ENCODE results near the gene TMPRSS3. TPM values are rescaled to one million over a fixed set of nuclear protein-coding genes. Genes with fewer than 3 reads are reported as not detected.

The TMPRSS3 gene
- total RNA-seq, 1 experiment from 2014 or later, result 0.45 TPM

- no peaks in the 10 kb centered on the region for H3K9me3 ChIP-seq (replicated peaks)
- H3K36me3 ChIP-seq, result no peaks in the 10 kb centered on the region
- H3K4me3 ChIP-seq, result no peak overlapping the region
- no peak for DNase-seq (ENCODE audit: low read depth in 1 of 2, low spot score in 2 of 2)
- no peaks in the 10 kb centered on the region for H3K27me3 ChIP-seq (replicated peaks)
- H3K27ac ChIP-seq, result no peak overlapping the region
- no peaks in the 10 kb centered on the region for H3K4me1 ChIP-seq (replicated peaks)
Observed at GRCh38 chr21:42435401-42435800, 39.5 kb upstream of the TMPRSS3 start.

GRCh38 chr21:42434884-42435283 lies 39.0 kb upstream of the TMPRSS3 start:
- no peaks in the 10 kb centered on the region for H3K36me3 ChIP-seq
- no peaks in the 10 kb centered on the region for H3K4me1 ChIP-seq (replicated peaks)
- no peak overlapping the region for H3K27ac ChIP-seq
- H3K9me3 ChIP-seq (replicated peaks), result no peaks in the 10 kb centered on the region
- no peaks in the 10 kb centered on the region for H3K27me3 ChIP-seq (replicated peaks)
- no peak for DNase-seq (ENCODE audit: low read depth in 1 of 2, low spot score in 2 of 2)
- no peak overlapping the region for H3K4me3 ChIP-seq

GRCh38 chr21:42433946-42434551 lies 38.2 kb upstream of the TMPRSS3 start:
- no peak overlapping the region for H3K27ac ChIP-seq
- no peak overlapping the region for H3K4me3 ChIP-seq
- H3K4me1 ChIP-seq (replicated peaks), result no peaks in the 10 kb centered on the region
- no peaks in the 10 kb centered on the region for H3K36me3 ChIP-seq
- DNase-seq (ENCODE audit: low read depth in 1 of 2, low spot score in 2 of 2), result no peak
- no peaks in the 10 kb centered on the region for H3K9me3 ChIP-seq (replicated peaks)
- no peaks in the 10 kb centered on the region for H3K27me3 ChIP-seq (replicated peaks)

GRCh38 chr21:42432695-42433094 lies 36.8 kb upstream of the TMPRSS3 start:
- H3K27me3 ChIP-seq (replicated peaks), result no peaks in the 10 kb centered on the region
- H3K36me3 ChIP-seq, result no peaks in the 10 kb centered on the region
- no peaks in the 10 kb centered on the region for H3K9me3 ChIP-seq (replicated peaks)
- no peak for DNase-seq (ENCODE audit: low read depth in 1 of 2, low spot score in 2 of 2)
- H3K4me3 ChIP-seq, result no peak overlapping the region
- no peaks in the 10 kb centered on the region for H3K4me1 ChIP-seq (replicated peaks)
- H3K27ac ChIP-seq, result no peak overlapping the region

DNA sequence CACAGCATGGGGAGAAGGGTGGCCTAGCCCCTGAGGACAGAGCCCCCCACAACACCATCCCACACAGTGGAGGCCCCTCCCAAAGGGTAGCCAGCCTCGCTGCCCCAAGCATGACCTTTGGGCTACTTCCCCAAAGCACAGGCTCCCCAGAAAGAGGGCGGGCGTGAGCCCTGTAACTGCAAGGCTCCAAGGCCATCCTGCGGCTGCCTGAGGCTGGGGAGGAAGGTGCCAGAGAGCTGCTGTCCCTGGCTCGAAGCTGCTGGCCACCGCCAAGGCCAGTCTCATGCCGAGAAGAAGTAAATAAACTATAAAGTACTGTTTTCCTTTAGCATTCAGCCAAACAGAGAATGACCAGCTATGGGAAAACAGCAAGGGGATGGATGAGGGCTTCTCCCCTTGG lies 35.3 kb upstream of the TMPRSS3 start:
- Histone ChIP-seq H3K36me3 (no peaks in the 10 kb centered on the region), H3K27ac (no peak overlapping the region), H3K27me3 (replicated peaks) (no peaks in the 10 kb centered on the region), H3K4me1 (replicated peaks) (no peaks in the 10 kb centered on the region), H3K4me3 (no peak overlapping the region), H3K9me3 (replicated peaks) (no peaks in the 10 kb centered on the region)
- no peak for DNase-seq (ENCODE audit: low read depth in 1 of 2, low spot score in 2 of 2)

- Histone ChIP-seq H3K9me3 (replicated peaks) (no peaks in the 10 kb centered on the region), H3K4me3 (no peak overlapping the region), H3K36me3 (no peaks in the 10 kb centered on the region), H3K4me1 (replicated peaks) (no peaks in the 10 kb centered on the region), H3K27ac (no peak overlapping the region), H3K27me3 (replicated peaks) (no peaks in the 10 kb centered on the region)
- DNase-seq (ENCODE audit: low read depth in 1 of 2, low spot score in 2 of 2), result no peak
Observed at GRCh38 chr21:42430521-42430920, 34.7 kb upstream of the TMPRSS3 start.

- Histone ChIP-seq H3K4me3 (no peak overlapping the region), H3K27ac (no peak overlapping the region), H3K27me3 (replicated peaks) (no peaks in the 10 kb centered on the region), H3K36me3 (no peaks in the 10 kb centered on the region), H3K4me1 (replicated peaks) (no peaks in the 10 kb centered on the region), H3K9me3 (replicated peaks) (no peaks in the 10 kb centered on the region)
- DNase-seq (ENCODE audit: low read depth in 1 of 2, low spot score in 2 of 2), result no peak
Observed at GRCh38 chr21:42429856-42430255, 34.0 kb upstream of the TMPRSS3 start.

- H3K27ac ChIP-seq, result no peak overlapping the region
- no peaks in the 10 kb centered on the region for H3K9me3 ChIP-seq (replicated peaks)
- no peak overlapping the region for H3K4me3 ChIP-seq
- no peak for DNase-seq (ENCODE audit: low read depth in 1 of 2, low spot score in 2 of 2)
- H3K27me3 ChIP-seq (replicated peaks), result no peaks in the 10 kb centered on the region
- no peaks in the 10 kb centered on the region for H3K36me3 ChIP-seq
- H3K4me1 ChIP-seq (replicated peaks), result no peaks in the 10 kb centered on the region
Observed at GRCh38 chr21:42429021-42429420, 33.2 kb upstream of the TMPRSS3 start.

DNA sequence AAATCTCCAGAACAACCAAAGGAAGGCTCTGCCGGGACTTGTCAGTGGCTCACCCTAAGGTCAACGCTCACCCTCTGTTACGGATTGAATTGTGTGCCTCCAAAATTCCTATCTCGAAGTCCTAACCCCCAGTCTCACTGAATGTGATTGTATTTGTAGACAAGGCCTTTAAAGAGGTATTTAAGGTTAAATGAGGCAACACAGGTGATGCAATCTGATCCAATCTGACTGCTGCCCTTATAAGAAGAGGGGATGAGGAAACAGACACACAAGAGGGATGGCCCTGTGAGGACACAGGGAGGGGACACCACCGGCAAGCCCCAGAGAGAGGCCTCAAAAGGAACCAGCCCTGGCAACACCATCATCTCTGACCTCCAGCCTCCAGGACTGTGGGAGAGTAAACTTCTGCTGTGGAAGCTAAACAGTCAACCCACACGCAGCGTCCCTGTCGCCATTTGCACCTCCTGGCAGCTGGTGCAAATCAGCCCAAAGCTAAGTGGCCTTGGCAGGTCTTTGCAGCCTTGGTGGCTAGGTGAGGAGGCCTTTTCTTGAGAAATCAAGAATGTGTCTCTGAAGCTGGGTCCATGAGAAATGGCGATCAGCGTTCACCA lies 32.1 kb upstream of the TMPRSS3 start:
- Histone ChIP-seq H3K36me3 (no peaks in the 10 kb centered on the region), H3K4me1 (replicated peaks) (no peaks in the 10 kb centered on the region), H3K27ac (no peak overlapping the region), H3K4me3 (no peak overlapping the region), H3K27me3 (replicated peaks) (no peaks in the 10 kb centered on the region), H3K9me3 (replicated peaks) (no peaks in the 10 kb centered on the region)
- DNase-seq (ENCODE audit: low read depth in 1 of 2, low spot score in 2 of 2), result no peak

DNA sequence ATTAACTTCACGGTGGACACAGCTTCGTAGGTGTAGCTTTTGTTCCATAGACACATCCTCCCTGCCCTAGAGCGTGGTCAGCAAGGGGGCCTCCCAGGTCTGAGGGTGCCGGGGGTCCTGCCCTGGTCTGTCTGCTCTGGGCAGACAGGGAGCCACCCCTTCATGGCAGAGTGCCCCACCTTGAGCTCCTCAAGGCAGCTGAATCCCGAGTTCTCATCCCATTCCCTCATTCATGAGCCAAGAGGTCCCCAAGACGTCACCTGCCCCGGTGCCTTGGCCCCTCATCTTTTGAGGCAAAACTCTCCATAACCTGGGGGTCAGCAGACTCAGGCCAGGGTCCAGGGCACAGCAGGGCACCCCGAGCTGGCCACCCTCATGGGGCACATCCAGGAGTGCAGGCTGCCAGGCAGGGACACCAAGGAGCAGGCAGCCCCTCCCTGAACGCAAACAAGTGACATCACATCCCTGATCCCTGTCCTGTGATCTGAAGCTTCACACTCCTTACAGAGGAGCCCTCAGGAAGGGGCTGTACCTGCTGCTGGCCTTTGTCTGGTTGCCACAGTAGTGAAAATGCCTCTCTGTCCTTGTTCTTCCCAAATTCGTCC lies 31.1 kb upstream of the TMPRSS3 start:
- no peak overlapping the region for H3K4me3 ChIP-seq
- no peak for DNase-seq (ENCODE audit: low read depth in 1 of 2, low spot score in 2 of 2)
- H3K4me1 ChIP-seq (replicated peaks), result no peaks in the 10 kb centered on the region
- H3K36me3 ChIP-seq, result no peaks in the 10 kb centered on the region
- no peaks in the 10 kb centered on the region for H3K9me3 ChIP-seq (replicated peaks)
- H3K27ac ChIP-seq, result no peak overlapping the region
- no peaks in the 10 kb centered on the region for H3K27me3 ChIP-seq (replicated peaks)

GRCh38 chr21:42426424-42426823 lies 30.6 kb upstream of the TMPRSS3 start:
- no peaks in the 10 kb centered on the region for H3K4me1 ChIP-seq (replicated peaks)
- no peak overlapping the region for H3K27ac ChIP-seq
- DNase-seq (ENCODE audit: low read depth in 1 of 2, low spot score in 2 of 2), result no peak
- no peaks in the 10 kb centered on the region for H3K9me3 ChIP-seq (replicated peaks)
- H3K36me3 ChIP-seq, result no peaks in the 10 kb centered on the region
- H3K27me3 ChIP-seq (replicated peaks), result no peaks in the 10 kb centered on the region
- no peak overlapping the region for H3K4me3 ChIP-seq

GRCh38 chr21:42425591-42425990 lies 29.7 kb upstream of the TMPRSS3 start:
- no peaks in the 10 kb centered on the region for H3K36me3 ChIP-seq
- H3K27me3 ChIP-seq (replicated peaks), result no peaks in the 10 kb centered on the region
- no peak overlapping the region for H3K4me3 ChIP-seq
- no peaks in the 10 kb centered on the region for H3K4me1 ChIP-seq (replicated peaks)
- no peaks in the 10 kb centered on the region for H3K9me3 ChIP-seq (replicated peaks)
- H3K27ac ChIP-seq, result no peak overlapping the region
- DNase-seq (ENCODE audit: low read depth in 1 of 2, low spot score in 2 of 2), result no peak

GRCh38 chr21:42424914-42425541 lies 29.2 kb upstream of the TMPRSS3 start:
- Histone ChIP-seq H3K9me3 (replicated peaks) (no peaks in the 10 kb centered on the region), H3K36me3 (no peaks in the 10 kb centered on the region), H3K27me3 (replicated peaks) (no peaks in the 10 kb centered on the region), H3K27ac (no peak overlapping the region), H3K4me3 (no peak overlapping the region), H3K4me1 (replicated peaks) (no peaks in the 10 kb centered on the region)
- DNase-seq (ENCODE audit: low read depth in 1 of 2, low spot score in 2 of 2), result no peak

DNA sequence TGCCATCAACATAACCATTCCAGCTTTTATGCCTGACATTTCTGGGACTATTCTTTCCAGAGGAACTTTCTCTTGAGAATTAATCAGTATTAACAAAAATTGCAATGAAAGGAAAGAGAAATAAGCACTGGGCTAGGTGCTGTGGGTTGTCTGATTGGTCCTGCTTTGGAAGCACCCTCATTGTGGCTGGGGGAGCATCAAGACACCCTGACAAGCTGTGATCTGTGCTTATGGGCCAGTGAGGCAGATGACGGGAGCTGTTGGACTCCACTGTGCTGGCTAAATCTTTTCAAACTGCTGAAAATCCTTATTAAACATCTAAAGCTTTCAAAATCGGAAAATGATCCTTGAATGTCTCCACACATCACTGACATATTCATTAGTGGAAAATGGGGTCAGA lies 27.8 kb upstream of the TMPRSS3 start:
- no peak overlapping the region for H3K4me3 ChIP-seq
- DNase-seq (ENCODE audit: low read depth in 1 of 2, low spot score in 2 of 2), result no peak

More for the DNA sequence above, 27.8 kb upstream of the TMPRSS3 start:
- H3K9me3 ChIP-seq (replicated peaks), result no peaks in the 10 kb centered on the region
- no peak overlapping the region for H3K27ac ChIP-seq
- H3K36me3 ChIP-seq, result no peaks in the 10 kb centered on the region
- H3K27me3 ChIP-seq (replicated peaks), result no peaks in the 10 kb centered on the region
- H3K4me1 ChIP-seq (replicated peaks), result no peaks in the 10 kb centered on the region

Data from SJSA1 (cell line).